ENCODE measurements around the gene INHA. TPM values are rescaled to one million over a fixed set of nuclear protein-coding genes. Genes with fewer than 3 reads are reported as not detected.

Gene INHA
- total RNA-seq, 1 donor from 2014 or later = 1.2 TPM

DNA sequence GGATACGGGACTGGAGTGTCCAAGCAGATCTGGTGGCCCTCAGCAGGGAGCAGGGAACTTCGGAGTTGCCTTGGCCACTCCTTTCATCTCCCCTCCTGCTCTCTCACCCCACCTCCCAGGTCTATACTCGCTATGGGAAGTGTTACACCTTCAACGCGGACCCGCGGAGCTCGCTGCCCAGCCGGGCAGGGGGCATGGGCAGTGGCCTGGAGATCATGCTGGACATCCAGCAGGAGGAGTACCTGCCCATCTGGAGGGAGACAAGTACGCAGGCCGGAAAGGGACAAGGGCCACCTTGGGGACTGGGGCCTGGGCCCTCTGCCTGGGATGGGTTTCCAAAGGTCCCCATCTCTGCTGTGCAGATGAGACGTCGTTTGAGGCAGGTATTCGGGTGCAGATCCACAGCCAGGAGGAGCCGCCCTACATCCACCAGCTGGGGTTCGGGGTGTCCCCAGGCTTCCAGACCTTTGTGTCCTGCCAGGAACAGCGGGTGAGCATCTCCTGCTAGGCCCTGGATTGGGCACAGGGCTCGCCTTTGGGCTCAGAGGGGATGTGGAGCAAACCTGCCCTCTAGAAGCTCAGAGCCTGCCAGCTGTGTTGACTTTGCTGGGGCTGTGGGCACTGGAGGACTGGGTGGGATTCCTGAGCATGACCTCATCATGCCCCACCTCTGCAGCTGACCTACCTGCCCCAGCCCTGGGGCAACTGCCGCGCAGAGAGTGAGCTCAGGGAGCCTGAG, 40.3 kb upstream of the INHA start:
- peaks cover 39% of the 10 kb centered on the region for H3K27me3 Mint-ChIP-seq (ENCODE audit: unreplicated experiment)
- no peak for DNase-seq (ENCODE audit: extremely low spot score, unreplicated experiment)

DNA sequence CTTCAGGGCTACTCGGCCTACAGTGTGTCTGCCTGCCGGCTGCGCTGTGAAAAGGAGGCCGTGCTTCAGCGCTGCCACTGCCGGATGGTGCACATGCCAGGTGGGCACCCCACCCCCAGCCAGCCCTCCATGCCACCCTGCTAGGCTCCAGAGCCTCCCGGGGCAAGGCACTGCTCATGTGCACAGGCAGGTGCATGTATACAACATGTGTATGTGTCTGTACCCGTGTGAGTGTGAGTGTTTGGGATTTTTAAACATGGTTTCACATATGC, 39.8 kb upstream of the INHA start:
- no peaks in the 10 kb centered on the region for H3K36me3 Mint-ChIP-seq (ENCODE audit: unreplicated experiment)
- no peak overlapping the region for H3K27ac Mint-ChIP-seq (ENCODE audit: unreplicated experiment)
- TF ChIP-seq, protein P1, sequence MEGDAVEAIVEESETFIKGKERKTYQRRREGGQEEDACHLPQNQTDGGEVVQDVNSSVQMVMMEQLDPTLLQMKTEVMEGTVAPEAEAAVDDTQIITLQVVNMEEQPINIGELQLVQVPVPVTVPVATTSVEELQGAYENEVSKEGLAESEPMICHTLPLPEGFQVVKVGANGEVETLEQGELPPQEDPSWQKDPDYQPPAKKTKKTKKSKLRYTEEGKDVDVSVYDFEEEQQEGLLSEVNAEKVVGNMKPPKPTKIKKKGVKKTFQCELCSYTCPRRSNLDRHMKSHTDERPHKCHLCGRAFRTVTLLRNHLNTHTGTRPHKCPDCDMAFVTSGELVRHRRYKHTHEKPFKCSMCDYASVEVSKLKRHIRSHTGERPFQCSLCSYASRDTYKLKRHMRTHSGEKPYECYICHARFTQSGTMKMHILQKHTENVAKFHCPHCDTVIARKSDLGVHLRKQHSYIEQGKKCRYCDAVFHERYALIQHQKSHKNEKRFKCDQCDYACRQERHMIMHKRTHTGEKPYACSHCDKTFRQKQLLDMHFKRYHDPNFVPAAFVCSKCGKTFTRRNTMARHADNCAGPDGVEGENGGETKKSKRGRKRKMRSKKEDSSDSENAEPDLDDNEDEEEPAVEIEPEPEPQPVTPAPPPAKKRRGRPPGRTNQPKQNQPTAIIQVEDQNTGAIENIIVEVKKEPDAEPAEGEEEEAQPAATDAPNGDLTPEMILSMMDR (IDR thresholded peaks at IDR 0.05) = no peak
- no peak overlapping the region for H3K4me3 Mint-ChIP-seq (ENCODE audit: unreplicated experiment)
- H3K27me3 Mint-ChIP-seq (ENCODE audit: unreplicated experiment) = peaks cover 35% of the 10 kb centered on the region
- no peak for DNase-seq (ENCODE audit: extremely low spot score, unreplicated experiment)
- peaks cover 5% of the 10 kb centered on the region for H3K4me1 Mint-ChIP-seq (ENCODE audit: unreplicated experiment)
- H3K9me3 Mint-ChIP-seq (ENCODE audit: unreplicated experiment) = no peaks in the 10 kb centered on the region

More for the DNA sequence above, 40.3 kb upstream of the INHA start:
- TF ChIP-seq, protein P1 (IDR thresholded peaks at IDR 0.05) = no peak
- Mint-ChIP-seq H3K27ac (ENCODE audit: unreplicated experiment) (no peak overlapping the region), H3K9me3 (ENCODE audit: unreplicated experiment) (no peaks in the 10 kb centered on the region), H3K4me3 (ENCODE audit: unreplicated experiment) (no peak overlapping the region), H3K36me3 (ENCODE audit: unreplicated experiment) (no peaks in the 10 kb centered on the region), H3K4me1 (ENCODE audit: unreplicated experiment) (peaks cover 5% of the 10 kb centered on the region)

DNA sequence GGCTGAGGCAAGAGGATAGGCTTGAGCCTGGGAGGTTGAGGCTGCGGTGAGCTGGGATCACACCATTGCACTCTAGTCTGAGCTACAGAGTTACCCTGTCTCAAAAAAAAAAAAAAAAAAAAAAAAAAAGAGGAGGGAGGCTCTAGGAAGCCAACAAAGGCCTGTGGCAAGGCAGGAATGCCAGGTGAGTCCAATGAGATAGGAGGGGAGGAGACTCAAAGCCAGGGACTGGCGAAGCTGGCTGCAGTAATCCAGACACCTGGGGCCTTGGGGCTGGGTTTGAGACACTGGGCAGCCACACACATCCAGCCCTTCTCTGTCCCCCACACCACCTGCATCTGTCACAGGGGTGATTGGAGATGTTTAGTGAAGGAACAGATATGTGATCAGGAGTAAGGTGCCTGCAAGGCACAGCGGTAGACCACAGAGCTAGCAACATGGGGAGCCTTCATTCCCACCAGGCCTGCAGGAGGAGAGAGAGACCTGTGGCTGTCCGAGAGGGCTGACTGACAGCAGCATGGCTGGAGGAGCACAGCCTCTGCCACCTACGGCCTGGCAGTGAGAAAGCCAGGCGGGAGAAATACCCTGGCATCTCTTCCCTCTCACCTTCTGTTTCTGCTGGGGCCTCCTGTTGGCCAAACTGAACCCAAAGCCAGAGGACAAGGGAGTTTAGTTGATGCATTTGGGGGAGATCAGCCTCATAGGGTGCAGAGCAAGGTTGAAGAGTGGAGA, 38.0 kb upstream of the INHA start:
- TF ChIP-seq, protein P1 (IDR thresholded peaks at IDR 0.05) = no peak
- H3K9me3 Mint-ChIP-seq (ENCODE audit: unreplicated experiment) = no peaks in the 10 kb centered on the region
- H3K4me3 Mint-ChIP-seq (ENCODE audit: unreplicated experiment) = no peak overlapping the region

DNA sequence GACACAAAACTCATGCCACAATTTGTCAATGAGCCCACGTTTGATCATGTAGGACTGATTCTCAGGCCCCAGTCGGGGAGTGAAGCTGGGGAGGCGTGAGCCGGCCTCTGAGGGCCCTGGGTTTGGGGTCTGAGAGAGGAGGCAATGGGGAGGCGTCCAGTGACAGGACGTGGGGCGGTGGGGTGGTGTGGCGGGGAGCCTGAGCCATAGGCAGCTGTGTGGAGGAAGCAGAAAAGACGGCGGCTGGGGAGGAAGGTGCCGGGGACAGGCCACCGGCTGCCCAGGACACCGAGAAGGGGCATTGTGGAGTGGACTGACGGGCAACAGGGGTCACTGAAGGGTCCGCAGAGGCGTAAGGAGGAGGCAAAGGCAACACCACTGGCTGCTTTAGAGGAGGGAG, 35.7 kb upstream of the INHA start:
- H3K4me3 Mint-ChIP-seq (ENCODE audit: unreplicated experiment) = no peak overlapping the region
- DNase-seq (ENCODE audit: extremely low spot score, unreplicated experiment) = no peak
- no peak overlapping the region for H3K27ac Mint-ChIP-seq (ENCODE audit: unreplicated experiment)

More for the DNA sequence above, 38.0 kb upstream of the INHA start:
- H3K4me1 Mint-ChIP-seq (ENCODE audit: unreplicated experiment) = peaks cover 18% of the 10 kb centered on the region
- DNase-seq (ENCODE audit: extremely low spot score, unreplicated experiment) = no peak
- H3K27me3 Mint-ChIP-seq (ENCODE audit: unreplicated experiment) = peaks cover 21% of the 10 kb centered on the region
- H3K27ac Mint-ChIP-seq (ENCODE audit: unreplicated experiment) = no peak overlapping the region
- H3K36me3 Mint-ChIP-seq (ENCODE audit: unreplicated experiment) = peaks cover 4% of the 10 kb centered on the region

DNA sequence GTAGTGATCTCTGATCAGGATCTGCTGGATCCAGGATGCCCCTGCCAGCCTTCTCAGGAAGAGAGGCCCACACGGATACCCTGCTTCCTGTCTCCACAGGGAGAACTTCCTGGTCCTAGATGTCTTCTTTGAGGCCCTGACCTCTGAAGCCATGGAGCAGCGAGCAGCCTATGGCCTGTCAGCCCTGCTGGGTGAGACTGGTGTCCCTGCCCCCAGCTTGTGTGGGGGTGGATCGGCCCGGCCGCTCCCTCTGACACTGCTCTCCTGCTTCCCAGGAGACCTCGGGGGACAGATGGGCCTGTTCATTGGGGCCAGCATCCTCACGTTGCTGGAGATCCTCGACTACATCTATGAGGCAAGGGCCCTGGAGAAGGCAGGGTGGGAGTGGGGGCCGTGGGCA, 35.1 kb upstream of the INHA start:
- TF ChIP-seq, protein P1 (IDR thresholded peaks at IDR 0.05) = no peak
- Mint-ChIP-seq H3K9me3 (ENCODE audit: unreplicated experiment) (no peaks in the 10 kb centered on the region), H3K4me3 (ENCODE audit: unreplicated experiment) (no peak overlapping the region), H3K36me3 (ENCODE audit: unreplicated experiment) (peaks cover 16% of the 10 kb centered on the region), H3K27ac (ENCODE audit: unreplicated experiment) (no peak overlapping the region), H3K27me3 (ENCODE audit: unreplicated experiment) (peaks cover 5% of the 10 kb centered on the region), H3K4me1 (ENCODE audit: unreplicated experiment) (peaks cover 20% of the 10 kb centered on the region)
- DNase-seq (ENCODE audit: extremely low spot score, unreplicated experiment) = no peak

More for the DNA sequence above, 35.7 kb upstream of the INHA start:
- TF ChIP-seq, protein P1 (IDR thresholded peaks at IDR 0.05) = no peak
- no peaks in the 10 kb centered on the region for H3K9me3 Mint-ChIP-seq (ENCODE audit: unreplicated experiment)
- H3K36me3 Mint-ChIP-seq (ENCODE audit: unreplicated experiment) = peaks cover 16% of the 10 kb centered on the region
- peaks cover 8% of the 10 kb centered on the region for H3K27me3 Mint-ChIP-seq (ENCODE audit: unreplicated experiment)
- peaks cover 17% of the 10 kb centered on the region for H3K4me1 Mint-ChIP-seq (ENCODE audit: unreplicated experiment)
